ENCODE data around the gene MTHFD1L.

DNA sequence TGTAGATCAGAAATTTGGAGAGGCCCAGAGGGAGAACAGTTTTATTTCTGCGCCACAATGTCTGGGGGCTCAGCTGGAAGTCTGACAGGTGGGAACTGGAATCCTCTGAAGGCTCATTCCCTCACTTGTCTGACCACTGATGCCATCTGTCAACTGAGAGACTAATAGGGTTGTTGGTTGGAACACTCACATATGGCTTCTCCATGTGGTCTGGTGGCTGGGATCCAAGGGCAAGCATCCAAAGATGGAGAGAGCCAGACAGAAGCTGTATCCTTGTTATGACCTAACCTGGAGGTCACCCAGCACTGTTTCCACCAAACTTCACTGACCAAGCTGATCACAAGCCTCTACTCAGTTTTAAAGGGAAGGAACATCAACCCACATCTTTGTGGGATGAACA, 256.4 kb downstream of the MTHFD1L start:
- TF ChIP-seq POLR2A (IDR thresholded peaks at IDR 0.05) (no peak), CTCF (IDR thresholded peaks at IDR 0.05) (no peak)
